HepG2 (cell line): ENCODE results near the gene INTS3. TPM values are rescaled to one million over a fixed set of nuclear protein-coding genes. Genes with fewer than 3 reads are reported as not detected.

Source experiments
- ATAC-seq: fragments of 200-7000 bp; cut with Tn5 transposase; 3 replicates; pipeline ENCODE4 v1.9.1; 2020; ENCODE audit warnings: mild to moderate bottlenecking, moderate library complexity
- BruUV-seq: library from RNA; stranded (reverse); fragments of 400-500 nt; replicated peaks from 2 replicates; lab custom pipeline; 2021; lab: Mats Ljungman, UMichigan
- CTCF ChIA-PET: fragments of 300-600 bp; formaldehyde crosslinking; extraction: SDS; loops from one replicate; lab custom pipeline; 2021; ENCODE audit warnings: low total read pairs, inconsistent platforms, low intra/inter-chr PET ratio; lab: Yijun Ruan, JAX
- POLR2A ChIA-PET: fragments of 350-600 bp; sonication (Branson Sonifier 250); formaldehyde crosslinking; loops from one replicate; lab custom pipeline; 2020; ENCODE audit warnings: antibody characterized with exemption, inconsistent platforms; lab: Yijun Ruan, JAX
- DNase-seq: peaks from one replicate; pipeline ENCODE4 v3.0.0-alpha.2; 2015; ENCODE audit warnings: low spot score
- FAIRE-seq: peaks from 3 replicates; lab custom pipeline; 2011; peaks lifted over from hg19 to GRCh38; lab: Jason Lieb, UNC
- H2AFZ ChIP-seq: one replicate; pipeline ENCODE4 v1.6.1; 2011; ENCODE audit warnings: low read length, inconsistent platforms
- H3K27ac ChIP-seq: fragments of 300-600 bp; 3 replicates; pipeline ENCODE4 v1.8.0; 2011; ENCODE audit warnings: mixed run types, mild to moderate bottlenecking, mixed read lengths, low read length, inconsistent platforms; ENCODE audit not compliant: insufficient read depth; ENCODE audit errors: extremely low read length
- H3K27me3 ChIP-seq, 2 experiments: fragments of 200-600 bp in 1 of 2; 2 replicates in 1 of 2; 3 replicates in 1 of 2; pipeline versions ENCODE4 v1.6.0 to v1.8.0; 2011; ENCODE audit warnings: low read length in 2 of 2, mild to moderate bottlenecking in 2 of 2, moderate library complexity in 2 of 2, inconsistent platforms in 1 of 2; ENCODE audit not compliant: insufficient read depth in 2 of 2, control insufficient read depth in 1 of 2
- H3K36me3 ChIP-seq, 2 experiments: fragments of 200-600 bp in 1 of 2; replicated peaks in 1 of 2; 2 replicates in 1 of 2; 3 replicates in 1 of 2; pipeline versions ENCODE4 v1.5.1 to v1.8.0; 2011; ENCODE audit warnings: low read length in 2 of 2, inconsistent platforms in 1 of 2; ENCODE audit not compliant: insufficient read depth in 2 of 2, control insufficient read depth in 1 of 2
- H3K4me1 ChIP-seq: 2 replicates; pipeline ENCODE4 v1.5.1; 2012; ENCODE audit warnings: low read length, inconsistent platforms; ENCODE audit not compliant: insufficient read depth
- H3K4me2 ChIP-seq: 2 replicates; pipeline ENCODE4 v1.6.0; 2011; ENCODE audit warnings: low read depth, low read length, inconsistent platforms
- H3K4me3 ChIP-seq, 3 experiments: fragments of 200-600 bp in 1 of 3; sonication (generic), shearing (Covaris generic) in 1 of 3; replicated peaks in 1 of 3; 2 replicates each; pipeline ENCODE4 v1.5.1; 2011 to 2016; ENCODE audit warnings: low read length in 3 of 3, inconsistent platforms in 2 of 3, low read depth in 2 of 3, mild to moderate bottlenecking in 2 of 3, control low read depth in 1 of 3, mixed read lengths in 1 of 3; ENCODE audit not compliant: insufficient read depth in 1 of 3
- H3K79me2 ChIP-seq: one replicate; pipeline ENCODE4 v1.6.1; 2011; ENCODE audit warnings: low read length, inconsistent platforms; ENCODE audit not compliant: insufficient read depth
- H3K9ac ChIP-seq: 2 replicates; pipeline ENCODE4 v1.6.0; 2011; ENCODE audit warnings: mild to moderate bottlenecking, low read depth, low read length, inconsistent platforms; ENCODE audit not compliant: insufficient read depth
- H3K9me3 ChIP-seq: 2 replicates; pipeline ENCODE4 v1.5.1; 2012; ENCODE audit warnings: mild to moderate bottlenecking, low read length
- H4K20me1 ChIP-seq: 2 replicates; pipeline ENCODE4 v1.6.0; 2011; ENCODE audit warnings: inconsistent platforms, mild to moderate bottlenecking, low read length, moderate library complexity; ENCODE audit not compliant: insufficient read depth
- MEF2D ChIP-seq: sonication (generic); formaldehyde crosslinking; IDR thresholded peaks from 2 replicates; pipeline ENCODE4 v1.5.1; 2020; ENCODE audit warnings: mild to moderate bottlenecking, missing genetic modification reagents
- SOX13 ChIP-seq, 3 experiments: fragments of 450-650 bp in 1 of 3; sonication (generic) in 1 of 3; formaldehyde crosslinking in 1 of 3; IDR thresholded peaks in 2 of 3; conservative IDR thresholded peaks in 1 of 3; 2 replicates each; pipeline versions ENCODE4 v1.5.0 to v1.6.1; 2016 to 2020; ENCODE audit warnings: antibody characterized with exemption in 1 of 3, mild to moderate bottlenecking in 1 of 3, missing compliant biosample characterization in 1 of 3, missing genetic modification reagents in 1 of 3, moderate library complexity in 1 of 3
- SOX6 ChIP-seq, 2 experiments: fragments of 450-650 bp in 1 of 2; sonication (generic) in 1 of 2; formaldehyde crosslinking in 1 of 2; IDR thresholded peaks; 2 replicates each; pipeline versions ENCODE4 v1.4.0 to v1.6.1; 2017 to 2020; ENCODE audit warnings: antibody characterized with exemption in 1 of 2, mild to moderate bottlenecking in 1 of 2, missing genetic modification reagents in 1 of 2
- TEAD2 ChIP-seq: sonication (generic); formaldehyde crosslinking; IDR thresholded peaks from 2 replicates; pipeline ENCODE4 v1.9.0; 2021; ENCODE audit warnings: missing genetic modification reagents
- ZBTB20 ChIP-seq: sonication (generic); formaldehyde crosslinking; IDR thresholded peaks from 2 replicates; pipeline ENCODE4 v1.8.1; 2023; ENCODE audit warnings: missing genetic modification reagents, low read depth, mild to moderate bottlenecking, borderline replicate concordance
- ZBTB8A ChIP-seq: sonication (generic); formaldehyde crosslinking; IDR thresholded peaks from 2 replicates; pipeline ENCODE4 v1.4.0; 2020; ENCODE audit warnings: mild to moderate bottlenecking, low read depth, missing genetic modification reagents, borderline replicate concordance
- ZFP82 ChIP-seq: sonication (generic); formaldehyde crosslinking; IDR thresholded peaks from 2 replicates; pipeline ENCODE4 v1.5.1; 2020; ENCODE audit warnings: mild to moderate bottlenecking, missing genetic modification reagents, borderline replicate concordance
- ZNF33B ChIP-seq: sonication (generic); formaldehyde crosslinking; IDR thresholded peaks from 2 replicates; pipeline ENCODE4 v1.5.1; 2020; ENCODE audit warnings: mild to moderate bottlenecking, missing genetic modification reagents
- ZNF547 ChIP-seq: sonication (generic); formaldehyde crosslinking; IDR thresholded peaks from 2 replicates; pipeline ENCODE4 v1.5.1; 2020; ENCODE audit warnings: mild to moderate bottlenecking, missing genetic modification reagents
- ZNF703 ChIP-seq: sonication (generic); formaldehyde crosslinking; IDR thresholded peaks from 2 replicates; pipeline ENCODE4 v1.5.1; 2020; ENCODE audit warnings: missing genetic modification reagents, mild to moderate bottlenecking, moderate library complexity, borderline replicate concordance
- WGBS: methylation state at CpG from one replicate; pipeline ENCODE4 v1.1.6; 2017; ENCODE audit warnings: low lambda C conversion rate; 5-methylcytosine and 5-hydroxymethylcytosine counted together
- in situ Hi-C: cut with HindIII; loops from 2 replicates; pipeline ENCODE4 v1.10.0; 2017; ENCODE audit warnings: low pct_unique_long_range_greater_than_20kb; ENCODE audit not compliant: extremely low pct_ligation_motif_present
- intact Hi-C: fragments of 100-400 bp; cut with micrococcal nuclease; formaldehyde crosslinking; loops from one replicate; pipeline ENCODE4 v1.10.0; 2022; ENCODE audit not compliant: unreplicated experiment
- polyA plus RNA-seq, 8 experiments: library from polyadenylated mRNA; depleted of rRNA in 3 of 8; stranded (reverse) in 7 of 8; unstranded in 1 of 8; fragments of >200 nt; fragmentation: Illumina TruSeq in 4 of 8; extraction: Trizol in 4 of 8; gene quantifications; 2 replicates each; pipeline versions ENCODE4 v1.2.1 to v1.2.3, GENCODE V29; 2011 to 2016; ENCODE audit warnings: low read depth in 4 of 8, missing spikeins in 1 of 8, mixed read lengths in 1 of 8; ENCODE audit not compliant: insufficient read depth in 1 of 8
- total RNA-seq, 5 experiments: library from RNA; depleted of rRNA; stranded (reverse); fragments of >200 nt; fragmentation: Illumina TruSeq; extraction: Trizol; gene quantifications; 2 replicates each; pipeline ENCODE4 v1.2.3, GENCODE V29; 2016; ENCODE audit warnings: low read depth in 1 of 5
- TF ChIP-seq, protein P1 (sequence below): sonication (generic); formaldehyde crosslinking; IDR thresholded peaks from 2 replicates; pipeline ENCODE4 v1.4.0; 2020; ENCODE audit warnings: low read depth, mild to moderate bottlenecking, missing genetic modification reagents
- TF ChIP-seq, protein P2 (sequence below): IDR thresholded peaks from 2 replicates; pipeline ENCODE4 v1.6.1; 2018; ENCODE audit warnings: missing genetic modification reagents

INTS3 gene
- total and polyA plus RNA-seq, 2 of the 13 experiments (the other 11 are each of a cell fraction or from before 2014, with no cell fraction given) = 17.2 to 27.2 TPM

DNA sequence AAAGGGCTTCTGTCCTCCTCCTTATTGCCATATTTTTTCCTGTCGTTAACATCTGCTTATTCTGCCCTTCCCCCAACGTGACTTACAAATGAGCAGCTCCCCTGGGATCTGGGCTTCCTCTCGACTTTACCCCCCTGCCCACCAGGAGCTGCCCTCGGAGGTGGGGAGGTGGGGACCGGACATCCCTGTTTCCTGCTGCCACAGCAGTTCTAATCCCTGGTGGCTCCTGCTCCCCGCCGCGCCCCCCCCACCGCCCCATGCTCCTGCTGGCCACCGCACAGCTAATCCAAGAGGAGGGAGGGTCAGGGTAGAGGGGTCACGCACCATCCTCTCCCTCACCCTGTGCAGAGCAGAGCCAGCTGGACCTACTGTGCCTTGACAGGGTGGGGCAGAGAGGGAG is 42.9 kb downstream of the INTS3 start:
- no peak overlapping the region for H3K4me3 ChIP-seq
- peaks cover 49% of the 10 kb centered on the region for H3K4me1 ChIP-seq
- H3K9me3 ChIP-seq = no peaks in the 10 kb centered on the region
- intact Hi-C loops (no loop called here), in situ Hi-C loops (loop anchor here (5.0 to 10.0 kb wide), 2 partner anchors 93 to 256 kb away; partner anchors contain the start of gene NPR1)
- ChIA-PET CTCF (interaction anchor here (1.8 kb wide), 1 partner anchor 93 kb away, joined by 11 read pairs; the partner anchor contains the start of gene NPR1), POLR2A (interaction anchor here (3.8 kb wide), 1 partner anchor 42 kb away, joined by 27 read pairs; the partner anchor contains the start of gene INTS3)
- TF ChIP-seq SOX6 (IDR thresholded peaks at IDR 0.05) = no peak
- no peak for TF ChIP-seq SOX6 (CRISPR knock-in tag; IDR thresholded peaks at IDR 0.05)
- TF ChIP-seq, protein P1, sequence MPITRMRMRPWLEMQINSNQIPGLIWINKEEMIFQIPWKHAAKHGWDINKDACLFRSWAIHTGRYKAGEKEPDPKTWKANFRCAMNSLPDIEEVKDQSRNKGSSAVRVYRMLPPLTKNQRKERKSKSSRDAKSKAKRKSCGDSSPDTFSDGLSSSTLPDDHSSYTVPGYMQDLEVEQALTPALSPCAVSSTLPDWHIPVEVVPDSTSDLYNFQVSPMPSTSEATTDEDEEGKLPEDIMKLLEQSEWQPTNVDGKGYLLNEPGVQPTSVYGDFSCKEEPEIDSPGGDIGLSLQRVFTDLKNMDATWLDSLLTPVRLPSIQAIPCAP (CRISPR knock-in tag) = no peak
- TF ChIP-seq ZBTB8A (CRISPR knock-in tag) = no peak
- TF ChIP-seq ZFP82 = no peak
- no peak for TF ChIP-seq TEAD2 (CRISPR knock-in tag)
- TF ChIP-seq SOX13 (IDR thresholded peaks at IDR 0.05) = no peak
- no peak for TF ChIP-seq SOX13 (CRISPR knock-in tag; conservative IDR thresholded peaks at IDR 0.05 in 1 of 2, IDR thresholded peaks at IDR 0.05 in 1 of 2)
- TF ChIP-seq, protein P2, sequence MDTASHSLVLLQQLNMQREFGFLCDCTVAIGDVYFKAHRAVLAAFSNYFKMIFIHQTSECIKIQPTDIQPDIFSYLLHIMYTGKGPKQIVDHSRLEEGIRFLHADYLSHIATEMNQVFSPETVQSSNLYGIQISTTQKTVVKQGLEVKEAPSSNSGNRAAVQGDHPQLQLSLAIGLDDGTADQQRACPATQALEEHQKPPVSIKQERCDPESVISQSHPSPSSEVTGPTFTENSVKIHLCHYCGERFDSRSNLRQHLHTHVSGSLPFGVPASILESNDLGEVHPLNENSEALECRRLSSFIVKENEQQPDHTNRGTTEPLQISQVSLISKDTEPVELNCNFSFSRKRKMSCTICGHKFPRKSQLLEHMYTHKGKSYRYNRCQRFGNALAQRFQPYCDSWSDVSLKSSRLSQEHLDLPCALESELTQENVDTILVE (CRISPR knock-in tag) = no peak
- no peak for TF ChIP-seq MEF2D (CRISPR knock-in tag)
- TF ChIP-seq ZNF33B (CRISPR knock-in tag) = no peak
- no peak for TF ChIP-seq ZNF703 (CRISPR knock-in tag)
- no peak for TF ChIP-seq ZBTB20 (CRISPR knock-in tag)
- no peak for TF ChIP-seq ZNF547 (CRISPR knock-in tag)
- peaks cover 6 to 29% of the 10 kb centered on the region in 2 experiments; a peak in 4 of 5 replicates for H3K36me3 ChIP-seq
- DNase-seq (no peak), FAIRE-seq (no peak), ATAC-seq (no peak)
- H3K27me3 ChIP-seq = no peaks in the 10 kb centered on the region
- WGBS = 89% methylated on average over 9 of the region's 11 CpGs
- H3K9ac ChIP-seq = no peak overlapping the region
- no peak overlapping the region for H3K27ac ChIP-seq
- no peaks in the 10 kb centered on the region for H3K79me2 ChIP-seq
- no peaks in the 10 kb centered on the region for H4K20me1 ChIP-seq
- H2AFZ ChIP-seq = no peak overlapping the region
- BruUV-seq = no TSS peak
- H3K4me2 ChIP-seq = no peak overlapping the region
